Sigmoid colon (tissue), 4 donors: Measurements from ENCODE around the gene OR10R2.

Experiments used
- EP300 ChIP-seq, 4 donors: sonication (generic); formaldehyde crosslinking; IDR thresholded peaks; one replicate each; pipeline ENCODE4 v1.6.1; 2017; ENCODE audit warnings: antibody characterized with exemption in 4 of 4
- POLR2A ChIP-seq, 2 donors: fragments of 450-650 bp; IDR thresholded peaks; one replicate each; pipeline ENCODE4 v1.6.1; 2016; ENCODE audit warnings: antibody characterized with exemption in 2 of 2, mild to moderate bottlenecking in 2 of 2, moderate library complexity in 2 of 2
- TF ChIP-seq, protein P1 (sequence below), 4 experiments: fragments of 450-650 bp in 3 of 4; fragments of 200-600 bp in 1 of 4; IDR thresholded peaks; one replicate each; pipeline ENCODE4 v1.5.1; 2016 to 2019; ENCODE audit warnings: antibody characterized with exemption in 4 of 4, mild to moderate bottlenecking in 3 of 4, moderate library complexity in 2 of 4

DNA sequence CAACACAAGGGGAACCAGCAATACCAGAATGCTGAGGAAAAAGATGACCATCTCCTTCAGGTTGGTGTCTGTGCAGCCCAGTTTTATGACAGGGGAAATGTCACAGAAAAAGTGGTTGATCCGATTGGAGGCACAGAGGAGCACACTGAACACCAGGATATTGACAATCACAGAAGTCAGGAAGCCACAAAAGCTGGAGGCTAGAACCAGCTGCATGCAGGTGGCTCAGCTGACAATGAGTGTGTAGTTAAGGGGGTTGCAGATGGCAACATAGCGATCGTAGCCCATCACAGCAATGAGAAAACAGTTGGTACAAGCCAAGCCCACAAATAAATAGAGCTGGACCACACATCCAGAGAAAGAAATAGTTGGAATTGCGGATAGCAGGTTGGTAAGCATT is 26.6 kb upstream of the OR10R2 start:
- TF ChIP-seq POLR2A (IDR thresholded peaks at IDR 0.05) (no peak), EP300 (IDR thresholded peaks at IDR 0.05) (no peak)
- TF ChIP-seq, protein P1, sequence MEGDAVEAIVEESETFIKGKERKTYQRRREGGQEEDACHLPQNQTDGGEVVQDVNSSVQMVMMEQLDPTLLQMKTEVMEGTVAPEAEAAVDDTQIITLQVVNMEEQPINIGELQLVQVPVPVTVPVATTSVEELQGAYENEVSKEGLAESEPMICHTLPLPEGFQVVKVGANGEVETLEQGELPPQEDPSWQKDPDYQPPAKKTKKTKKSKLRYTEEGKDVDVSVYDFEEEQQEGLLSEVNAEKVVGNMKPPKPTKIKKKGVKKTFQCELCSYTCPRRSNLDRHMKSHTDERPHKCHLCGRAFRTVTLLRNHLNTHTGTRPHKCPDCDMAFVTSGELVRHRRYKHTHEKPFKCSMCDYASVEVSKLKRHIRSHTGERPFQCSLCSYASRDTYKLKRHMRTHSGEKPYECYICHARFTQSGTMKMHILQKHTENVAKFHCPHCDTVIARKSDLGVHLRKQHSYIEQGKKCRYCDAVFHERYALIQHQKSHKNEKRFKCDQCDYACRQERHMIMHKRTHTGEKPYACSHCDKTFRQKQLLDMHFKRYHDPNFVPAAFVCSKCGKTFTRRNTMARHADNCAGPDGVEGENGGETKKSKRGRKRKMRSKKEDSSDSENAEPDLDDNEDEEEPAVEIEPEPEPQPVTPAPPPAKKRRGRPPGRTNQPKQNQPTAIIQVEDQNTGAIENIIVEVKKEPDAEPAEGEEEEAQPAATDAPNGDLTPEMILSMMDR (IDR thresholded peaks at IDR 0.05) = no peak
